ENCODE data around the gene SLC26A5.

DNA sequence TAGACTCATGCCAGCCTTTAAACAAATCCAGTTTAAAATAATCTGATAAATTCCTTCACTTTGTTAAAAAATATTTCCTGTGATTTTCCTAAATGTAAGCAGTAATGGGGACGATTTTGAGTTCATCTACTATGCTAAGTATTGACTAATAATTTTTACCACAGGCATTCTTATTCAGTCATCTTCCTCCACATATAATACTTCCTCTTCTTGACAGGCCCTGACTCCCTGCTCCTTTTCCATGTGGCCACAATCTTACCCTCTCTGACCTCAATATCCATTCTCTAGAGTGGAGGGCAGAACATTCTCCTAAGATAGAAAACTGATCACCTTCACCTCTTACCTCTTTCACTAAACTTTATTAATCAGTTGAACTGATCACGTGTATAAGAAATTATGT, 109.2 kb downstream of the SLC26A5 start:
- TF ChIP-seq, protein P1, sequence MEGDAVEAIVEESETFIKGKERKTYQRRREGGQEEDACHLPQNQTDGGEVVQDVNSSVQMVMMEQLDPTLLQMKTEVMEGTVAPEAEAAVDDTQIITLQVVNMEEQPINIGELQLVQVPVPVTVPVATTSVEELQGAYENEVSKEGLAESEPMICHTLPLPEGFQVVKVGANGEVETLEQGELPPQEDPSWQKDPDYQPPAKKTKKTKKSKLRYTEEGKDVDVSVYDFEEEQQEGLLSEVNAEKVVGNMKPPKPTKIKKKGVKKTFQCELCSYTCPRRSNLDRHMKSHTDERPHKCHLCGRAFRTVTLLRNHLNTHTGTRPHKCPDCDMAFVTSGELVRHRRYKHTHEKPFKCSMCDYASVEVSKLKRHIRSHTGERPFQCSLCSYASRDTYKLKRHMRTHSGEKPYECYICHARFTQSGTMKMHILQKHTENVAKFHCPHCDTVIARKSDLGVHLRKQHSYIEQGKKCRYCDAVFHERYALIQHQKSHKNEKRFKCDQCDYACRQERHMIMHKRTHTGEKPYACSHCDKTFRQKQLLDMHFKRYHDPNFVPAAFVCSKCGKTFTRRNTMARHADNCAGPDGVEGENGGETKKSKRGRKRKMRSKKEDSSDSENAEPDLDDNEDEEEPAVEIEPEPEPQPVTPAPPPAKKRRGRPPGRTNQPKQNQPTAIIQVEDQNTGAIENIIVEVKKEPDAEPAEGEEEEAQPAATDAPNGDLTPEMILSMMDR (conservative IDR thresholded peaks at IDR 0.05; ENCODE audit: low read length): no peak
- TF ChIP-seq EZH2phosphoT487 (IDR thresholded peaks at IDR 0.05; ENCODE audit: borderline replicate concordance): no peak

Measured in Loucy (cell line).